Measurements from ENCODE around the gene PCYT1B. TPM values are rescaled to one million over a fixed set of nuclear protein-coding genes. Genes with fewer than 3 reads are reported as not detected.

Gene PCYT1B
- total RNA-seq, 1 experiment from 2014 or later = not detected

GRCh38 chrX:24577091-24577490, 70.1 kb downstream of the PCYT1B start:
- POLR2A ChIA-PET (ENCODE audit: unreplicated experiment) = no interaction called here
- BruUV-seq (replicated peaks) = no TSS peak

GRCh38 chrX:24575496-24575895, 71.7 kb downstream of the PCYT1B start:
- DNase-seq = no peak
- Histone ChIP-seq H3K4me1 (replicated peaks; ENCODE audit: insufficient read depth) (no peaks in the 10 kb centered on the region), H3K4me2 (no peak overlapping the region), H3F3A (ENCODE audit: insufficient read depth, low read depth) (no peaks in the 10 kb centered on the region), H4K20me1 (ENCODE audit: insufficient read depth) (no peaks in the 10 kb centered on the region), H3K27ac (no peak overlapping the region), H2AFZ (no peak overlapping the region), H3K36me3 (ENCODE audit: low read depth) (no peaks in the 10 kb centered on the region), H3K27me3 (ENCODE audit: insufficient read depth, low read depth) (peaks cover 25% of the 10 kb centered on the region), H3K79me2 (ENCODE audit: low read depth) (no peaks in the 10 kb centered on the region), H3K9me2 (ENCODE audit: insufficient read depth) (no peaks in the 10 kb centered on the region), H3K9me3 (ENCODE audit: insufficient read depth, low read depth) (no peaks in the 10 kb centered on the region), H3K4me3 (no peak overlapping the region)
- TF ChIP-seq EZH2 (IDR thresholded peaks at IDR 0.05; ENCODE audit: low read depth) (no peak), CTCF (conservative IDR thresholded peaks at IDR 0.05) (no peak)
- ChIA-PET CTCF (no interaction called here), POLR2A (ENCODE audit: unreplicated experiment) (no interaction called here)
- no TSS peak for BruUV-seq (replicated peaks)
- intact Hi-C loops (cut with micrococcal nuclease; ENCODE audit: unreplicated experiment) = no loop called here

More at GRCh38 chrX:24577091-24577490, 70.1 kb downstream of the PCYT1B start:
- H3F3A ChIP-seq (ENCODE audit: insufficient read depth, low read depth) = no peaks in the 10 kb centered on the region
- no peak overlapping the region for H2AFZ ChIP-seq
- no peaks in the 10 kb centered on the region for H3K79me2 ChIP-seq (ENCODE audit: low read depth)
- no peak overlapping the region for H3K4me3 ChIP-seq
- no peaks in the 10 kb centered on the region for H3K36me3 ChIP-seq (ENCODE audit: low read depth)
- TF ChIP-seq EZH2 (IDR thresholded peaks at IDR 0.05; ENCODE audit: low read depth) (no peak), CTCF (conservative IDR thresholded peaks at IDR 0.05) (no peak)
- no peaks in the 10 kb centered on the region for H4K20me1 ChIP-seq (ENCODE audit: insufficient read depth)
- H3K9me3 ChIP-seq (ENCODE audit: insufficient read depth, low read depth) = no peaks in the 10 kb centered on the region
- H3K27ac ChIP-seq = no peak overlapping the region
- no peaks in the 10 kb centered on the region for H3K9me2 ChIP-seq (ENCODE audit: insufficient read depth)
- H3K4me2 ChIP-seq = no peak overlapping the region
- intact Hi-C loops (cut with micrococcal nuclease; ENCODE audit: unreplicated experiment) = no loop called here
- no peaks in the 10 kb centered on the region for H3K4me1 ChIP-seq (replicated peaks; ENCODE audit: insufficient read depth)
- H3K27me3 ChIP-seq (ENCODE audit: insufficient read depth, low read depth) = peaks cover 34% of the 10 kb centered on the region
- DNase-seq = no peak
- CTCF ChIA-PET = no interaction called here

GRCh38 chrX:24574743-24575142, 72.4 kb downstream of the PCYT1B start:
- H3K27ac ChIP-seq = no peak overlapping the region
- no peaks in the 10 kb centered on the region for H3K9me3 ChIP-seq (ENCODE audit: insufficient read depth, low read depth)
- CTCF ChIA-PET = no interaction called here
- intact Hi-C loops (cut with micrococcal nuclease; ENCODE audit: unreplicated experiment) = no loop called here
- H2AFZ ChIP-seq = no peak overlapping the region
- H3K9me2 ChIP-seq (ENCODE audit: insufficient read depth) = no peaks in the 10 kb centered on the region
- no peaks in the 10 kb centered on the region for H3K4me1 ChIP-seq (replicated peaks; ENCODE audit: insufficient read depth)
- no TSS peak for BruUV-seq (replicated peaks)
- H3K4me2 ChIP-seq = no peak overlapping the region
- H3F3A ChIP-seq (ENCODE audit: insufficient read depth, low read depth) = no peaks in the 10 kb centered on the region
- H4K20me1 ChIP-seq (ENCODE audit: insufficient read depth) = no peaks in the 10 kb centered on the region
- no peak overlapping the region for H3K4me3 ChIP-seq
- POLR2A ChIA-PET (ENCODE audit: unreplicated experiment) = no interaction called here
- DNase-seq = no peak
- H3K79me2 ChIP-seq (ENCODE audit: low read depth) = no peaks in the 10 kb centered on the region
- TF ChIP-seq CTCF (conservative IDR thresholded peaks at IDR 0.05) (no peak), EZH2 (IDR thresholded peaks at IDR 0.05; ENCODE audit: low read depth) (no peak)
- peaks cover 22% of the 10 kb centered on the region for H3K27me3 ChIP-seq (ENCODE audit: insufficient read depth, low read depth)
- H3K36me3 ChIP-seq (ENCODE audit: low read depth) = no peaks in the 10 kb centered on the region

Data from PC-9 (cell line).